HepG2 (cell line): ENCODE results near the gene AGPAT3. TPM values are rescaled to one million over a fixed set of nuclear protein-coding genes. Genes with fewer than 3 reads are reported as not detected.

Source experiments
- ARNT ChIP-seq: fragments of 450-650 bp; IDR thresholded peaks from 2 replicates; pipeline ENCODE4 v1.6.1; 2017
- ARNTL ChIP-seq: sonication (generic); formaldehyde crosslinking; IDR thresholded peaks from 2 replicates; pipeline ENCODE4 v1.4.0; 2020; ENCODE audit warnings: mild to moderate bottlenecking, missing genetic modification reagents
- ASH2L ChIP-seq: fragments of 300-600, 200-600 bp; sonication (generic); IDR thresholded peaks from 2 replicates; pipeline ENCODE4 v1.7.0; 2017; ENCODE audit warnings: low read depth, mild to moderate bottlenecking, moderate library complexity, mixed read lengths, low read length; ENCODE audit not compliant: insufficient read length
- ATF5 ChIP-seq: sonication (generic); formaldehyde crosslinking; IDR thresholded peaks from 2 replicates; pipeline ENCODE4 v1.4.0; 2020; ENCODE audit warnings: mild to moderate bottlenecking, low read depth, missing genetic modification reagents
- DMAP1 ChIP-seq: IDR thresholded peaks from 2 replicates; pipeline ENCODE4 v1.6.1; 2016
- KDM6A ChIP-seq: IDR thresholded peaks from 2 replicates; pipeline ENCODE4 v1.6.1; 2016; ENCODE audit warnings: low read depth
- NFIB ChIP-seq: sonication (generic); formaldehyde crosslinking; IDR thresholded peaks from 2 replicates; pipeline ENCODE4 v1.9.0; 2021; ENCODE audit warnings: missing genetic modification reagents, mild to moderate bottlenecking, borderline replicate concordance
- POGK ChIP-seq: sonication (generic); formaldehyde crosslinking; conservative IDR thresholded peaks from 2 replicates; pipeline ENCODE4 v1.8.0; 2022; ENCODE audit warnings: mild to moderate bottlenecking, moderate library complexity, missing genetic modification reagents
- PRDM10 ChIP-seq: sonication (generic); formaldehyde crosslinking; IDR thresholded peaks from 2 replicates; pipeline ENCODE4 v1.4.0; 2020; ENCODE audit warnings: low read depth, missing genetic modification reagents
- RNF219 ChIP-seq: sonication (generic); formaldehyde crosslinking; IDR thresholded peaks from 2 replicates; pipeline ENCODE4 v1.5.0; 2020; ENCODE audit warnings: mild to moderate bottlenecking, missing genetic modification reagents
- SUZ12 ChIP-seq: fragments of 150-350 bp; IDR thresholded peaks from 2 replicates; pipeline ENCODE4 v1.6.1; 2014; ENCODE audit warnings: low read depth, low read length
- TCF7 ChIP-seq: sonication (generic); IDR thresholded peaks from 2 replicates; pipeline ENCODE4 v1.6.1; 2016; ENCODE audit warnings: antibody characterized with exemption, low read depth
- ZBTB42 ChIP-seq: sonication (generic); formaldehyde crosslinking; IDR thresholded peaks from 2 replicates; pipeline ENCODE4 v1.5.0; 2020; ENCODE audit warnings: mild to moderate bottlenecking, missing genetic modification reagents
- ZNF646 ChIP-seq: sonication (generic); formaldehyde crosslinking; IDR thresholded peaks from 2 replicates; pipeline ENCODE4 v1.9.0; 2021; ENCODE audit warnings: mild to moderate bottlenecking, missing genetic modification reagents
- polyA plus RNA-seq, 8 experiments: library from polyadenylated mRNA; depleted of rRNA in 3 of 8; stranded (reverse) in 7 of 8; unstranded in 1 of 8; fragments of >200 nt; fragmentation: Illumina TruSeq in 4 of 8; extraction: Trizol in 4 of 8; gene quantifications; 2 replicates each; pipeline versions ENCODE4 v1.2.1 to v1.2.3, GENCODE V29; 2011 to 2016; ENCODE audit warnings: low read depth in 4 of 8, missing spikeins in 1 of 8, mixed read lengths in 1 of 8; ENCODE audit not compliant: insufficient read depth in 1 of 8
- total RNA-seq, 5 experiments: library from RNA; depleted of rRNA; stranded (reverse); fragments of >200 nt; fragmentation: Illumina TruSeq; extraction: Trizol; gene quantifications; 2 replicates each; pipeline ENCODE4 v1.2.3, GENCODE V29; 2016; ENCODE audit warnings: low read depth in 1 of 5

AGPAT3 gene
- total and polyA plus RNA-seq, 2 of the 13 experiments (the other 11 are each of a cell fraction or from before 2014, with no cell fraction given), result 32.2 to 54.4 TPM

- TF ChIP-seq TCF7 (0 out of 2 replicates have a peak, but pooled peaks have one; percentile 15), KDM6A (CRISPR knock-in tag) (0 out of 2 replicates have a peak, but pooled peaks have one; percentile 55), ATF5 (CRISPR knock-in tag) (no peak), DMAP1 (peak; percentile 50; the same call in 1 of the 2 replicates), POGK (CRISPR knock-in tag) (peak; percentile 18; the same call in 1 of the 2 replicates), RNF219 (CRISPR knock-in tag) (0 out of 2 replicates have a peak, but pooled peaks have one; percentile 74), SUZ12 (no peak), ZNF646 (CRISPR knock-in tag) (no peak), ASH2L (peak; percentile 72), ARNTL (CRISPR knock-in tag) (peak; percentile 98), ARNT (no peak), ZBTB42 (no peak), PRDM10 (CRISPR knock-in tag) (no peak), NFIB (CRISPR knock-in tag) (no peak)
Measured at GRCh38 chr21:43866659-43867331, 1.8 kb downstream of the AGPAT3 start (continued).
